Measurements from ENCODE around the gene CRYBG2.

CRYBG2 gene

DNA sequence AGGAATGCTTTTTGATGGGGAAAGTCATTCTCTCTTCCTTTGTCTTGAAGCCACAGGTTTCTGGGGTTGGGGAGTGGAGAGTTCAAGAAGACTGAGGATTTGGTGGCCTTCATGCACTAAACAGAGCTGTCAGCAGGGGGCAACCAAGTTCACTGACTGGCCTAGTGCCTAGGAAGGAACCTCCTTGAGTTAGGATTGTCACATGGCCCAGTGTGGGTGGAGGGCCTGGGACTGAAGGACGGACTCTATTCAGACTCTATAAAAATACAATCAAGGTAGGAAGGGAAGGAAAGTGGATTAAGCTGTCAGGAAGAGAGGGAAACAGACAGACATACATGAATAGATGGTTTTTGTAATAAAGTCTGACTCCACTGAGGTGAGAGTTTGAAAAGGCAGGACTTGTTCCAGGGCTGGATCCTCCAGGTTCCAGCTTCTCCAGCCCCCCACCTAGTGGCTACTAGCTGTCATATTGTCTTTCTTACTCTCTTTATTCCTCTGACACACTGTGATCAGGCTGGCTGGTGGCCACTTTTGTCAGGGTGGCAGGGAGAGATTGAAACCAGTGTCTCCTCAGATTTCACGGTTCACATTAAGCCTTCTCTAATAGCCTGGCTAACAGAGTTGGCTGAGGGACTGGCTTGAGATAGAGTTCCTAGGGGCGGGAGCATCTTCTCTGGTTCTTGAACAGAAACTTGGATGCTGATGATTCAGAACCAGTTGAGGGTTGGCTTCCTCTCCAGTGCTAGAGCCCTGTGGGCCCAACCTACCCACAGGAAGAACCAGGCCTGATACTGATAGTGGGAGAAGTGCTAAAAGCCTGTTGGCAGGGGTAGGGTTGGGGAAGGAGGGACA is 78.1 kb downstream of the CRYBG2 start:
- Histone ChIP-seq H3K27ac (ENCODE audit: low read length) (no peak overlapping the region), H3K4me2 (ENCODE audit: low read length) (no peak overlapping the region), H3K27me3 (ENCODE audit: low read depth, low read length) (no peaks in the 10 kb centered on the region), H2AFZ (ENCODE audit: low read depth, low read length) (no peak overlapping the region), H3K4me3 (ENCODE audit: low read length) (no peak overlapping the region), H3K9ac (ENCODE audit: low read length) (no peak overlapping the region), H4K20me1 (ENCODE audit: insufficient read depth, low read length) (no peaks in the 10 kb centered on the region), H3K79me2 (ENCODE audit: low read length) (no peaks in the 10 kb centered on the region), H3K4me1 (ENCODE audit: low read length) (peaks cover 11% of the 10 kb centered on the region), H3K36me3 (replicated peaks; ENCODE audit: low read depth, low read length) (peaks cover 29% of the 10 kb centered on the region), H3K9me3 (ENCODE audit: insufficient read depth, low read length) (no peaks in the 10 kb centered on the region)
- no peak for TF ChIP-seq EZH2phosphoT487 (IDR thresholded peaks at IDR 0.05; ENCODE audit: low read depth)
- TF ChIP-seq CTCF (IDR thresholded peaks at IDR 0.05; ENCODE audit: low read depth, low read length) = peak; percentile 63

DNA sequence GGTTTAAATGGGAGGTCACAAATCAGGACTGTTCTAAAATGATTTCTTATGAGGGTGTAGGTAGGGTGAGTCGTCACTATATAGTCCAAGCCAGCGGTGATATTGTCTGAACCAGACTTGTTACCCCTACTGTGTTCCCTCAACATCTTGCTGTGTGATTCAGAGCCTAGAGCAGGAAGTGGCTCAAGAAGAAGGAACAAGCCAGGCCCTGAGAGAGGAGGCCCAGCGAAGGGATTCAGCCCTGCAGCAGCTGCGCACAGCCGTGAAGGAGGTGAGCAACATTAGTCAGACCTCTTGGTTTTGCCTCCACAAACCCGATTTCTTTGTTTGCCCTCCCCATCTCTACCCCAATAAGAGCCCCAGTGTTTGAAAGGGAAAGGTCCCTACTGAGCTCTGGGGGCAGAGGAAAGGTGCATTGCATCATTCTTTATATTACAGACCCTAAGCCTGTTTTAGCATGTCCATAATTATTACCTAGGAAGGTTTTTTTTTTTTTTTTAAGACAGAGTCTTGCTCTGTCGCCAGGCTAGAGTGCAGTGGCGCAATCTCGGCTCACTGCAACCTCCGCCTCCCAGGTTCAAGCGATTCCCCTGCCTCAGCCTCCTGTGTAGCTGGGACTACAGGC is 79.0 kb downstream of the CRYBG2 start:
- H3K27ac ChIP-seq (ENCODE audit: low read length) = no peak overlapping the region
- H3K79me2 ChIP-seq (ENCODE audit: low read length) = no peaks in the 10 kb centered on the region
- H3K4me1 ChIP-seq (ENCODE audit: low read length) = peaks cover 7% of the 10 kb centered on the region
- no peak overlapping the region for H2AFZ ChIP-seq (ENCODE audit: low read depth, low read length)
- no peak overlapping the region for H3K9ac ChIP-seq (ENCODE audit: low read length)
- TF ChIP-seq CTCF (IDR thresholded peaks at IDR 0.05; ENCODE audit: low read depth, low read length) = no peak
- no peak for TF ChIP-seq EZH2phosphoT487 (IDR thresholded peaks at IDR 0.05; ENCODE audit: low read depth)
- no peaks in the 10 kb centered on the region for H4K20me1 ChIP-seq (ENCODE audit: insufficient read depth, low read length)
- no peak overlapping the region for H3K4me2 ChIP-seq (ENCODE audit: low read length)
- peaks cover 35% of the 10 kb centered on the region for H3K36me3 ChIP-seq (replicated peaks; ENCODE audit: low read depth, low read length)
- no peaks in the 10 kb centered on the region for H3K27me3 ChIP-seq (ENCODE audit: low read depth, low read length)
- no peaks in the 10 kb centered on the region for H3K9me3 ChIP-seq (ENCODE audit: insufficient read depth, low read length)
- H3K4me3 ChIP-seq (ENCODE audit: low read length) = no peak overlapping the region

Measured in OCI-LY3 (cell line).